Hepatocyte (in vitro differentiated cells): Measurements from ENCODE around the gene ZNF699.

Experiments
- EZH2 ChIP-seq: fragments of 200-600 bp; sonication (generic); IDR thresholded peaks from 2 replicates; pipeline ENCODE4 v1.6.1; 2016; ENCODE audit warnings: antibody characterized with exemption, mild to moderate bottlenecking, borderline replicate concordance
- TF ChIP-seq, protein P1 (sequence below): fragments of 200-600 bp; sonication (generic); IDR thresholded peaks from 2 replicates; pipeline ENCODE4 v1.5.1; 2016; ENCODE audit warnings: antibody characterized with exemption, mild to moderate bottlenecking; ENCODE audit not compliant: poor library complexity

DNA sequence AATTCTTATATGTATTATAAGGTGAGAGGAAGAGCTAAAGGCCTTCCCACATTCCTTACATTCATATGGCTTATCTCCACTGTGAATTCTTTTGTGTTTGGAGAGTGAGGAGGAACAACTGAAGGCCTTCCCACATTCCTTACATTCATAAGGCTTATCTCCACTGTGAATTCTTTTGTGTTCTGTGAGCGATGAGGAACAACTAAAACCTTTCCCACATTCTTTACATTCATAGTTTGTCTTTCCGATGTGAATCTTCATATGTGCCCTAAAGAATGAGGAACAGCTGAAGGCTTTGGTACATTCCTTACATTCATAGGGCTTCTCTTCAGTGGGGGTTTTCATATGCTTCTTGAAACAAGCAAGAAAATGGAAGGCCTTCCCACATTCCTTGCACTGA lies 13.3 kb downstream of the ZNF699 start:
- TF ChIP-seq, protein P1, sequence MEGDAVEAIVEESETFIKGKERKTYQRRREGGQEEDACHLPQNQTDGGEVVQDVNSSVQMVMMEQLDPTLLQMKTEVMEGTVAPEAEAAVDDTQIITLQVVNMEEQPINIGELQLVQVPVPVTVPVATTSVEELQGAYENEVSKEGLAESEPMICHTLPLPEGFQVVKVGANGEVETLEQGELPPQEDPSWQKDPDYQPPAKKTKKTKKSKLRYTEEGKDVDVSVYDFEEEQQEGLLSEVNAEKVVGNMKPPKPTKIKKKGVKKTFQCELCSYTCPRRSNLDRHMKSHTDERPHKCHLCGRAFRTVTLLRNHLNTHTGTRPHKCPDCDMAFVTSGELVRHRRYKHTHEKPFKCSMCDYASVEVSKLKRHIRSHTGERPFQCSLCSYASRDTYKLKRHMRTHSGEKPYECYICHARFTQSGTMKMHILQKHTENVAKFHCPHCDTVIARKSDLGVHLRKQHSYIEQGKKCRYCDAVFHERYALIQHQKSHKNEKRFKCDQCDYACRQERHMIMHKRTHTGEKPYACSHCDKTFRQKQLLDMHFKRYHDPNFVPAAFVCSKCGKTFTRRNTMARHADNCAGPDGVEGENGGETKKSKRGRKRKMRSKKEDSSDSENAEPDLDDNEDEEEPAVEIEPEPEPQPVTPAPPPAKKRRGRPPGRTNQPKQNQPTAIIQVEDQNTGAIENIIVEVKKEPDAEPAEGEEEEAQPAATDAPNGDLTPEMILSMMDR = no peak
- no peak for TF ChIP-seq EZH2
